Activated effector memory CD4-positive, alpha-beta T cell treated with Interleukin-2 at 50 U/mL for 16 hours (primary cell): Measurements from ENCODE around the gene PCDH1.

Source experiments
- DNase-seq: peaks from one replicate; pipeline ENCODE4 v3.0.0-alpha.2; 2020

Gene PCDH1

GRCh38 chr5:141852448-141852847, 25.8 kb downstream of the PCDH1 start:
- DNase-seq, result no peak

GRCh38 chr5:141851195-141851874, 26.9 kb downstream of the PCDH1 start:
- no peak for DNase-seq

- no peak for DNase-seq
Observed at GRCh38 chr5:141850786-141851185, 27.4 kb downstream of the PCDH1 start.

GRCh38 chr5:141850244-141850768, 27.9 kb downstream of the PCDH1 start:
- DNase-seq, result peak; percentile 18

- peak; percentile 62 for DNase-seq
Observed at GRCh38 chr5:141849415-141850243, 28.6 kb downstream of the PCDH1 start.

- no peak for DNase-seq
Observed at GRCh38 chr5:141848744-141849414, 29.3 kb downstream of the PCDH1 start.

- no peak for DNase-seq
Observed at GRCh38 chr5:141846031-141846430, 32.2 kb downstream of the PCDH1 start.

- DNase-seq, result no peak
Observed at GRCh38 chr5:141845371-141845851, 32.8 kb downstream of the PCDH1 start.

GRCh38 chr5:141844414-141845097, 33.7 kb downstream of the PCDH1 start:
- DNase-seq, result no peak

GRCh38 chr5:141843156-141843927, 34.9 kb downstream of the PCDH1 start:
- no peak for DNase-seq

- DNase-seq, result no peak
Observed at GRCh38 chr5:141841378-141842180, 36.6 kb downstream of the PCDH1 start.

GRCh38 chr5:141840826-141841360, 37.3 kb downstream of the PCDH1 start:
- no peak for DNase-seq

- DNase-seq, result no peak
Observed at GRCh38 chr5:141840280-141840812, 37.9 kb downstream of the PCDH1 start.

GRCh38 chr5:141839015-141839513, 39.1 kb downstream of the PCDH1 start:
- DNase-seq, result no peak

- no peak for DNase-seq
Observed at GRCh38 chr5:141838326-141839014, 39.7 kb downstream of the PCDH1 start.

- no peak for DNase-seq
Observed at GRCh38 chr5:141835928-141836670, 42.1 kb downstream of the PCDH1 start.

- DNase-seq, result no peak
Observed at GRCh38 chr5:141834331-141834730, 43.9 kb downstream of the PCDH1 start.

GRCh38 chr5:141832131-141832530, 46.1 kb downstream of the PCDH1 start:
- DNase-seq, result no peak

GRCh38 chr5:141828162-141828561, 50.0 kb downstream of the PCDH1 start:
- no peak for DNase-seq
